A673 (cell line): ENCODE results near the gene PRKAG2.

Experiments used
- EZH2 ChIP-seq: fragments of 200-600 bp; sonication (generic); IDR thresholded peaks from 2 replicates; pipeline ENCODE4 v1.6.1; 2017; ENCODE audit warnings: borderline replicate concordance, low read depth, mild to moderate bottlenecking, mixed read lengths, antibody characterized with exemption, low read length; ENCODE audit not compliant: poor library complexity, severe bottlenecking
- TF ChIP-seq, protein P1 (sequence below): fragments of 300-800, 200-600 bp; sonication (generic); conservative IDR thresholded peaks from 2 replicates; pipeline ENCODE4 v1.5.1; 2017; ENCODE audit warnings: low read depth, mild to moderate bottlenecking, antibody characterized with exemption, low read length, moderate library complexity, mixed read lengths

DNA sequence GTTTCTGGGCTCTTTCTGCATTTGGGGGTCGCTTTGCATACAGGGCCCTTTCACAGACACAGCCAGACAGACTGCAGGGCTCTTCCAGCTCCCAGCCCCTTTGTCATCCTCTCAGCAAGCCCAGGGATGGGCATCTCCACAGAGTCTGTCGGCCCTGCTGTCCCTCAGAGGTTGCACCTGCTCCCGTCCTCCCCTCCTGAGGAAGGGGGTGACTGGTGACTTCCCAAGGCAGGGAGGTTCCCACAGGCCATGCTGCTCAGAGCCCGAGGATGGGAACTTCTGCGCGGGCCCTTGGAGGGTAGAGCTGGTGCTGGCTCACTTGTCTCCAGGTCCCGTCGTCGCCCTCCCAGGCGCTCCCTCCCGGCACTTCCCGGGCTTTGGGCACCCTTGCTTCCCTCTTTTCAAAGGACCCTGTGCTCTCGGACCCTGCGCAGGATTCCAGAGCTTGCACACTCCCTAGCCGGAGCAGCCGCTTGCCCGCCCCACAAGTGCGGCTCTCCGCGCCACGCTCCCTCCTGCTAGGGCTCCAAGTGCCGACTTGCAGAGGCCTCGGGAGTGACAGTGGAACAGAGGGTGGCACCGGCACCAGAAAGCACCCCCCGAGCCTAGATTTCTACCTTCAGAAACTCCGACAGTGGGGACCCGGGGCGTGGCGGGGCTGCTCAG, 152.5 kb downstream of the PRKAG2 start:
- TF ChIP-seq EZH2, result no peak
- TF ChIP-seq, protein P1, sequence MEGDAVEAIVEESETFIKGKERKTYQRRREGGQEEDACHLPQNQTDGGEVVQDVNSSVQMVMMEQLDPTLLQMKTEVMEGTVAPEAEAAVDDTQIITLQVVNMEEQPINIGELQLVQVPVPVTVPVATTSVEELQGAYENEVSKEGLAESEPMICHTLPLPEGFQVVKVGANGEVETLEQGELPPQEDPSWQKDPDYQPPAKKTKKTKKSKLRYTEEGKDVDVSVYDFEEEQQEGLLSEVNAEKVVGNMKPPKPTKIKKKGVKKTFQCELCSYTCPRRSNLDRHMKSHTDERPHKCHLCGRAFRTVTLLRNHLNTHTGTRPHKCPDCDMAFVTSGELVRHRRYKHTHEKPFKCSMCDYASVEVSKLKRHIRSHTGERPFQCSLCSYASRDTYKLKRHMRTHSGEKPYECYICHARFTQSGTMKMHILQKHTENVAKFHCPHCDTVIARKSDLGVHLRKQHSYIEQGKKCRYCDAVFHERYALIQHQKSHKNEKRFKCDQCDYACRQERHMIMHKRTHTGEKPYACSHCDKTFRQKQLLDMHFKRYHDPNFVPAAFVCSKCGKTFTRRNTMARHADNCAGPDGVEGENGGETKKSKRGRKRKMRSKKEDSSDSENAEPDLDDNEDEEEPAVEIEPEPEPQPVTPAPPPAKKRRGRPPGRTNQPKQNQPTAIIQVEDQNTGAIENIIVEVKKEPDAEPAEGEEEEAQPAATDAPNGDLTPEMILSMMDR, result no peak
